ENCODE data around the gene C10orf95.

C10orf95 gene

GRCh38 chr10:102476466-102477141 is 25.3 kb upstream of the C10orf95 start:
- H3K4ac ChIP-seq (ENCODE audit: low read depth, low read length), result no peak overlapping the region
- no peaks in the 10 kb centered on the region for H3K9me3 ChIP-seq (ENCODE audit: insufficient read depth, low read depth, low read length)
- H3K4me1 ChIP-seq (ENCODE audit: control insufficient read depth in 1 of 2, insufficient read depth in 2 of 2, low read length in 2 of 2), result peaks cover 0 to 2% of the 10 kb centered on the region in 2 experiments
- no peak overlapping the region for H2BK12ac ChIP-seq (ENCODE audit: low read length)
- WGBS (ENCODE audit: extremely low coverage, insufficient coverage, insufficient read length), result no CpG with 5 or more reads among the region's 9 CpGs
- no peak overlapping the region for H2BK120ac ChIP-seq (ENCODE audit: insufficient read depth, low read length, poor library complexity)
- no peak for DNase-seq
- no peak overlapping the region for H2AFZ ChIP-seq (ENCODE audit: insufficient read depth, low read length, poor library complexity)
- no peak overlapping the region for H4K91ac ChIP-seq (ENCODE audit: low read depth, low read length)
- H4K12ac ChIP-seq (ENCODE audit: low read depth, low read length), result no peak overlapping the region
- H3K4me2 ChIP-seq (ENCODE audit: low read length), result no peak overlapping the region
- H2BK5ac ChIP-seq (ENCODE audit: low read depth, low read length, poor library complexity), result no peak overlapping the region
- no peaks in the 10 kb centered on the region for H3K27me3 ChIP-seq (ENCODE audit: insufficient read depth, low read length)
- H3K14ac ChIP-seq (ENCODE audit: low read length), result no peak overlapping the region
- H3K9ac ChIP-seq (ENCODE audit: low read length), result no peak overlapping the region
- H3K23ac ChIP-seq (ENCODE audit: low read length), result no peak overlapping the region
- no peaks in the 10 kb centered on the region for H3K79me2 ChIP-seq (ENCODE audit: control insufficient read depth, insufficient read depth, low read length, poor library complexity)
- no peak overlapping the region for H3K4me3 ChIP-seq (ENCODE audit: low read depth, low read length)
- no peak overlapping the region for H3K18ac ChIP-seq (ENCODE audit: low read length)
- H2AK5ac ChIP-seq (ENCODE audit: low read length), result no peak overlapping the region
- H4K8ac ChIP-seq (ENCODE audit: low read depth, low read length), result no peak overlapping the region
- H3K79me1 ChIP-seq (ENCODE audit: low read length), result no peaks in the 10 kb centered on the region
- H3K36me3 ChIP-seq (ENCODE audit: control insufficient read depth in 1 of 2, insufficient read depth in 2 of 2, low read length in 2 of 2), result peaks cover 33 to 40% of the 10 kb centered on the region in 2 experiments
- no peak overlapping the region for H3K27ac ChIP-seq (ENCODE audit: low read depth, low read length)

DNA sequence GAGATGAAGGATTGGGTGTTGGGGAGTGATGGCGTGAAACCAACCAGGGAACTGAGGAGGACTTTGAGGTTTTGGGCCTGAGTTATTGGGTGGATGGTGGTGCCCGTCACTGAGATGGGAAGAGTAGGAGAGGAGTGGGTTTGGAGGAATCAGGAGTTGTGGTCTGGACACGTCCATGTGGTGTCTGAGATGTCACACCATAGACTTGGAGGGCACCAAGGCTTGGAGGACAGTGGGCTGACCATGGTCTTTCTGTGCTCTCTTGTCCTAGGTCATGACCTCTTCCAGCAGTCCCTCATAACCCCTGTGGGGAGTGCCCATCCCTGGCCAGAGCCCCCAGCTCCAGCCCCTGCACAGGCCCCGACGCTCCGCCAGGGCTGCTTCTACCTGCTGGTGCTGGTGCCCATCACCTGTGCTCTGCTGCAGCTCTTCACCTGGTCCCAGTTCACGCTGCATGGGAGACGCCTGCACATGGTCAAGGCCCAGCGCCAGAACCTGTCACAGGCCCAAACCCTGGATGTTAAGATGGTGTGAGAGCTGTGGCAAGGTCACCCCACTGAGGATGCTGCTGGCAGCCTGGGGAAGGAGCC is 24.2 kb upstream of the C10orf95 start:
- Histone ChIP-seq H4K12ac (ENCODE audit: low read depth, low read length) (no peak overlapping the region), H2BK120ac (ENCODE audit: insufficient read depth, low read length, poor library complexity) (no peak overlapping the region), H3K9ac (ENCODE audit: low read length) (no peak overlapping the region), H3K27me3 (ENCODE audit: insufficient read depth, low read length) (no peaks in the 10 kb centered on the region), H3K79me2 (ENCODE audit: control insufficient read depth, insufficient read depth, low read length, poor library complexity) (no peaks in the 10 kb centered on the region), H4K91ac (ENCODE audit: low read depth, low read length) (no peak overlapping the region), H3K4me1 (ENCODE audit: control insufficient read depth in 1 of 2, insufficient read depth in 2 of 2, low read length in 2 of 2) (no peaks in the 10 kb centered on the region), H3K14ac (ENCODE audit: low read length) (no peak overlapping the region), H3K79me1 (ENCODE audit: low read length) (no peaks in the 10 kb centered on the region), H2BK12ac (ENCODE audit: low read length) (no peak overlapping the region), H3K23ac (ENCODE audit: low read length) (no peak overlapping the region), H2AK5ac (ENCODE audit: low read length) (no peak overlapping the region), H3K4ac (ENCODE audit: low read depth, low read length) (no peak overlapping the region), H3K4me3 (ENCODE audit: low read depth, low read length) (no peak overlapping the region), H2AFZ (ENCODE audit: insufficient read depth, low read length, poor library complexity) (no peak overlapping the region), H3K27ac (ENCODE audit: low read depth, low read length) (no peak overlapping the region), H3K9me3 (ENCODE audit: insufficient read depth, low read depth, low read length) (no peaks in the 10 kb centered on the region), H4K8ac (ENCODE audit: low read depth, low read length) (no peak overlapping the region), H2BK5ac (ENCODE audit: low read depth, low read length, poor library complexity) (no peak overlapping the region), H3K18ac (ENCODE audit: low read length) (no peak overlapping the region), H3K4me2 (ENCODE audit: low read length) (no peak overlapping the region), H3K36me3 (ENCODE audit: control insufficient read depth in 1 of 2, insufficient read depth in 2 of 2, low read length in 2 of 2) (peaks cover 25 to 30% of the 10 kb centered on the region in 2 experiments)
- no peak for DNase-seq
- WGBS (ENCODE audit: extremely low coverage, insufficient coverage, insufficient read length), result 100% methylated on average over 1 of the region's 9 CpGs

DNA sequence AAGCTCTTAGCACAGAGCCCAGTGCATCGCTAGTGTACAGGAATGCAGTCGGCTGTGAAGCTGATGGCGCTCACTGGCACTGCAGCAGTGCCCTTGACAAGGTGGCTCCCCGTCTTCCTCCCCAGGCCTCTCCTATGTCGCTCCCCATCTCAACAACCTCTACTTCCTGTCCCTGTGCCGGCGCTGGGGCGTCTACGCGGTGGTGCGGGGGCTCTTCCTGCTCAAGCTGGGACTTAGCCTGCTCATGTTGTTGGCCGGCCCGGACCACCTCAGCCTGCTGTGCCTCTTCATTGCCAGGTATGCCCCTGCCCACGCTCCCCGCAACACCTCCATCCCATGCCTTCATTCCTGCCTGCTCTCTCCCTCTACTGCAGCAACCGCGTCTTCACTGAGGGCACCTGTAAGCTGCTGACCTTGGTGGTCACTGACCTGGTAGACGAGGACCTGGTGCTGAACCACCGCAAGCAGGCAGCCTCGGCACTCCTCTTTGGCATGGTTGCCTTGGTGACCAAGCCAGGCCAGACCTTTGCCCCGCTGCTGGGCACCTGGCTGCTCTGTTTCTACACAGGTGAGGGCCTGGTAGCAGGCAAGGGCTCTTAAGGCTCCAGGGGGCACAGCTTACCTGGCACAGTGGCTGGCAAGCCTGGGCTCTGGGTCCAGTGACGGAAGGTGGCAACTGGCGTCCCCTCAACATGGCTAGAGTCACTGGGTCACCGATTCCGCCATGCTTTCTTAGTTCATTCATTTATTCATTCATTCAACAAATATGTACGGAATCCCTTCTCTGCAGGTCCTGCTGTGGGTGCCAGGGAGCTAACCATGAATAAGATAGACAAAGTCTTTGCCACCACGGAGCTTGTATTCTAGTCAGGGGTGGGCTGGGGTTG is 22.3 kb upstream of the C10orf95 start:
- Histone ChIP-seq H3K27ac (ENCODE audit: low read depth, low read length) (no peak overlapping the region), H3K14ac (ENCODE audit: low read length) (no peak overlapping the region), H3K9ac (ENCODE audit: low read length) (no peak overlapping the region), H2AK5ac (ENCODE audit: low read length) (no peak overlapping the region), H2BK120ac (ENCODE audit: insufficient read depth, low read length, poor library complexity) (no peak overlapping the region), H3K23ac (ENCODE audit: low read length) (no peak overlapping the region), H2AFZ (ENCODE audit: insufficient read depth, low read length, poor library complexity) (no peak overlapping the region), H4K12ac (ENCODE audit: low read depth, low read length) (no peak overlapping the region), H3K4me1 (ENCODE audit: control insufficient read depth in 1 of 2, insufficient read depth in 2 of 2, low read length in 2 of 2) (no peaks in the 10 kb centered on the region), H3K18ac (ENCODE audit: low read length) (no peak overlapping the region), H3K79me1 (ENCODE audit: low read length) (no peaks in the 10 kb centered on the region), H2BK12ac (ENCODE audit: low read length) (no peak overlapping the region), H2BK5ac (ENCODE audit: low read depth, low read length, poor library complexity) (no peak overlapping the region), H4K91ac (ENCODE audit: low read depth, low read length) (no peak overlapping the region), H4K8ac (ENCODE audit: low read depth, low read length) (no peak overlapping the region), H3K79me2 (ENCODE audit: control insufficient read depth, insufficient read depth, low read length, poor library complexity) (no peaks in the 10 kb centered on the region), H3K27me3 (ENCODE audit: insufficient read depth, low read length) (no peaks in the 10 kb centered on the region), H3K4me3 (ENCODE audit: low read depth, low read length) (no peak overlapping the region), H3K4me2 (ENCODE audit: low read length) (no peak overlapping the region), H3K4ac (ENCODE audit: low read depth, low read length) (no peak overlapping the region), H3K36me3 (ENCODE audit: control insufficient read depth in 1 of 2, insufficient read depth in 2 of 2, low read length in 2 of 2) (peaks cover 13% of the 10 kb centered on the region in 2 experiments), H3K9me3 (ENCODE audit: insufficient read depth, low read depth, low read length) (no peaks in the 10 kb centered on the region)
- no CpG with 5 or more reads among the region's 27 CpGs for WGBS (ENCODE audit: extremely low coverage, insufficient coverage, insufficient read length)
- DNase-seq, result no peak

DNA sequence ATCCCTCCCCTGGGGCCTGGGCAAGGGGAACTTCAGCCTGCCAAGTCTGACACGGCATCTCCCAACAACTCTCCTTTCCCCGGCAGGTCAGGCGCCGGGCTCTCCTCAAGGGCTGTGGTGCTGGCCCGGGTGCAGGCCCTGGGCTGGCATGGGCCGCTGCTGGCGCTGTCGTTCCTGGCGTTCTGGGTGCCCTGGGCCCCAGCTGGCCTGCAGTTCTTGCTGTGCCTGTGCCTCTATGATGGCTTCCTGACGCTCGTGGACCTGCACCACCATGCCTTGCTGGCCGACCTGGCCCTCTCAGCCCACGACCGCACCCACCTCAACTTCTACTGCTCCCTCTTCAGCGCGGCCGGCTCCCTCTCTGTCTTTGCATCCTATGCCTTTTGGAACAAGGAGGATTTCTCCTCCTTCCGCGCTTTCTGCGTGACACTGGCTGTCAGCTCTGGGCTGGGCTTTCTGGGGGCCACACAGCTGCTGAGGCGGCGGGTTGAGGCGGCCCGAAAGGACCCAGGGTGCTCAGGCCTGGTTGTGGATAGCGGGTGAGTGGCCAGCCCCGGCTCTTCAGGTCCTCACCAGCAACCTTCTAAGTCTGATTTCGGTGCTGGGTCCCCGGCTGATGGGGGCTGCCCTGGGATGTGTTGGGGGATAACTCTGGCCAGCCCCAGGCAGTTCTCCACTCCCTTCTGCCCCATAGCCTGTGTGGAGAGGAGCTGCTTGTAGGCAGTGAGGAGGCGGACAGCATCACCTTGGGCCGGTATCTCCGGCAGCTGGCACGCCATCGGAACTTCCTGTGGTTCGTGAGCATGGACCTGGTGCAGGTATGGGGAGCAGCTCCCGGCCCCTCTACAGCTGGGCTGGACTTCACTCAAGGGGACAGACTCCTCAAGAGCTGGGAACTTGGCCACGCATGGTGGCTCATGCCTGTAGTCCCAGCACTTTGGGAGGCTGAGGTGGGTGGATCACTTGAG is 19.5 kb upstream of the C10orf95 start:
- Histone ChIP-seq H3K4ac (ENCODE audit: low read depth, low read length) (no peak overlapping the region), H2BK120ac (ENCODE audit: insufficient read depth, low read length, poor library complexity) (no peak overlapping the region)
- no CpG with 5 or more reads among the region's 36 CpGs for WGBS (ENCODE audit: extremely low coverage, insufficient coverage, insufficient read length)

More for the DNA sequence above, 19.5 kb upstream of the C10orf95 start:
- no peaks in the 10 kb centered on the region for H3K27me3 ChIP-seq (ENCODE audit: insufficient read depth, low read length)
- H3K23ac ChIP-seq (ENCODE audit: low read length), result no peak overlapping the region
- no peak overlapping the region for H4K91ac ChIP-seq (ENCODE audit: low read depth, low read length)
- no peak overlapping the region for H2AK5ac ChIP-seq (ENCODE audit: low read length)
- no peak overlapping the region for H3K4me3 ChIP-seq (ENCODE audit: low read depth, low read length)
- H2BK5ac ChIP-seq (ENCODE audit: low read depth, low read length, poor library complexity), result no peak overlapping the region
- H3K14ac ChIP-seq (ENCODE audit: low read length), result no peak overlapping the region
- H3K79me1 ChIP-seq (ENCODE audit: low read length), result no peaks in the 10 kb centered on the region
- no peaks in the 10 kb centered on the region for H3K9me3 ChIP-seq (ENCODE audit: insufficient read depth, low read depth, low read length)
- H3K4me2 ChIP-seq (ENCODE audit: low read length), result no peak overlapping the region
- H3K27ac ChIP-seq (ENCODE audit: low read depth, low read length), result no peak overlapping the region
- no peaks in the 10 kb centered on the region for H3K4me1 ChIP-seq (ENCODE audit: control insufficient read depth in 1 of 2, insufficient read depth in 2 of 2, low read length in 2 of 2)
- H4K8ac ChIP-seq (ENCODE audit: low read depth, low read length), result no peak overlapping the region
- no peaks in the 10 kb centered on the region for H3K79me2 ChIP-seq (ENCODE audit: control insufficient read depth, insufficient read depth, low read length, poor library complexity)
- no peak overlapping the region for H3K18ac ChIP-seq (ENCODE audit: low read length)
- no peak overlapping the region for H4K12ac ChIP-seq (ENCODE audit: low read depth, low read length)
- no peak overlapping the region for H2AFZ ChIP-seq (ENCODE audit: insufficient read depth, low read length, poor library complexity)
- H3K36me3 ChIP-seq (ENCODE audit: control insufficient read depth in 1 of 2, insufficient read depth in 2 of 2, low read length in 2 of 2), result peaks cover 5 to 7% of the 10 kb centered on the region in 2 experiments
- no peak overlapping the region for H3K9ac ChIP-seq (ENCODE audit: low read length)
- H2BK12ac ChIP-seq (ENCODE audit: low read length), result no peak overlapping the region
- DNase-seq, result no peak
